HG02938 (cell line): ENCODE data around the gene PDCD7.
"Not testable (repeated sequence)": the region's sequence is repeated elsewhere in the genome, so short reads cannot be mapped to it uniquely, and the experiment has no call there.

ENCODE experiments used
- ATAC-seq: cut with Tn5 transposase; IDR thresholded peaks from one replicate; pipeline ENCODE4 v1.9.1; 2021; ENCODE audit warnings: mild to moderate bottlenecking, moderate library complexity; ENCODE audit not compliant: unreplicated experiment

PDCD7 gene, protein sequence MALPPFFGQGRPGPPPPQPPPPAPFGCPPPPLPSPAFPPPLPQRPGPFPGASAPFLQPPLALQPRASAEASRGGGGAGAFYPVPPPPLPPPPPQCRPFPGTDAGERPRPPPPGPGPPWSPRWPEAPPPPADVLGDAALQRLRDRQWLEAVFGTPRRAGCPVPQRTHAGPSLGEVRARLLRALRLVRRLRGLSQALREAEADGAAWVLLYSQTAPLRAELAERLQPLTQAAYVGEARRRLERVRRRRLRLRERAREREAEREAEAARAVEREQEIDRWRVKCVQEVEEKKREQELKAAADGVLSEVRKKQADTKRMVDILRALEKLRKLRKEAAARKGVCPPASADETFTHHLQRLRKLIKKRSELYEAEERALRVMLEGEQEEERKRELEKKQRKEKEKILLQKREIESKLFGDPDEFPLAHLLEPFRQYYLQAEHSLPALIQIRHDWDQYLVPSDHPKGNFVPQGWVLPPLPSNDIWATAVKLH

DNA sequence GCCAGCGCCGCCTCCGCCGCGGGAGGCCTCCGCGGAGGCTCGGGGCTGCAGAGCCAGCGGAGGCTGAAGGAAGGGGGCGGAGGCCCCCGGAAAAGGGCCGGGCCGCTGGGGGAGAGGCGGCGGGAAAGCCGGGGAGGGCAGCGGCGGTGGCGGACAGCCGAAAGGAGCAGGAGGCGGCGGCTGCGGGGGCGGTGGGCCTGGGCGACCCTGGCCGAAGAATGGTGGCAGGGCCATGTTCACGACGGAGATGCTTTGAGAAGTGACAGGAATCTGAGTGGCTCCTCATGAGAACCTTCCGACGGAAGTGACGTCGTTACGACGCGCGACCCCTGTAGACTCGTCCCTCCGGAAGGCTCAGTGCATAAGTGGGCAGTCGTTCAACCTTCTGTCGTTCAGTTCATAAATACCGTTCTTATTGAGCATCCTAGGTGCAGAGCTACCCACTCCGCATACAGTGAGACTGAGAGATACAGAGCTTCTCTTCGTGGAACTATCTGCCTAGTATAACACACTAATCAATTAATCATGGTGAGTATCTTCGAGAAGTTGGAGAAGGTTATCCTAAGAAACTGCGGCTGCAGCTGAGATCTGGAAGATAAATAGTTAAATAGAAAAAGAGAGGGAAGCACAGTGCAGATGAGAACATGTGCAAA lies at the start of gene PDCD7:
Gene PDCD7, minus strand, starts transcription at position 261 of the 653 bp plus-strand sequence. Its CDS starts 27 bp downstream, at position 234.
- peak; percentile 85 for ATAC-seq

DNA sequence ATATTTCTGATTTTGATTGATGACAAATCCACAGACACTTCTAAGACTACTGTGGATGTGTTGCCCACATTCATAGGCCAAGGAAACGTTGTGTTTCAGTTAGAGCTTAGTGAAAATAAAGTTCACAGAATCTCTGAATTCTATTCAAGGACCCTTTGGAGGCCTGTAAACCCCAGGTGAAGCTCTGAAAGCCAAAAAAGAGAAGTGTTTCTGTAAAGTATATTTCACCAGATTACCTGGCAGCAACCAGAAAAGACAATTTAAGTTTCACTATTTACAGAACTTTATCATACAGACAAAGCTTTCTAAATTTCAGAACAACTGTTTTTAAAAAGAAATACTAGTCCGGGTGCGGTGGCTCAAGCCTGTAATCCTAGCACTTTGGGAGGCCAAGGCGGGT lies 48.9 kb upstream of the PDCD7 start:
- no peak for ATAC-seq

DNA sequence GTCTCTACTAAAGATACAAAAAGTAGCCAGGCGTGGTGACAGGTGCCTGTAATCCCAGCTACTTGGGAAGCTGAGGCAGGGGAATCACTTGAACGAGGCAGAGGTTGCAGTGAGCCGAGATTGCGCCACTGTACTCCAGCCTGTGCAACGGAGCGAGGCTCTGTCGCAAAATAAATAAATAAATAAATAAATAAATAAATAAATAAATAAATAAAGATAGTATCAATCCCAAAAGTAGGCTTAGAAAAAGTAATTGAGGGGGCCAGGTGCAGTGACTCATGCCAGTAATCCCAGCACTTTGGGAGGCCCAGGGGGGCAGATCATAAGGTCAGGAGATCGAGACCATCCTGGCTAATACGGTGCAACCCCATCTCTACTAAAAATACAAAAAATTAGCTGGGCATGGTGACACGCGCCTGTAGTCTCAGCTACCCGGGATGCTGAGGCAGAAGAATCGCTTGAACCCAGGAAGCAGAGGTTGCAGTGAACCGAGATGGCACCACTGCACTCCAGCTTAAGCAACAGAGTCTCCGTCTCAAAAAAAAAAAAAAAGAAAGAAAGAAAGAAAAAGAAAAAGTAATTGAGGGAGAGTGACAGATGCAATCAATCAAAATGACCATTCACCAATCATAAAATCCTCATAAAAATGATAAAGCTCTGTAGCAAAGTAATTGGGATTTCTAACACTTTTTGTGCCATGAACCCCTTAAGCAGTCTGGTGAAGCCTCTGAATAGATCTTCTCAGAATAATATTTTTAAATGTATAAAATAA lies 48.2 kb upstream of the PDCD7 start:
- ATAC-seq = not testable (repeated sequence)

DNA sequence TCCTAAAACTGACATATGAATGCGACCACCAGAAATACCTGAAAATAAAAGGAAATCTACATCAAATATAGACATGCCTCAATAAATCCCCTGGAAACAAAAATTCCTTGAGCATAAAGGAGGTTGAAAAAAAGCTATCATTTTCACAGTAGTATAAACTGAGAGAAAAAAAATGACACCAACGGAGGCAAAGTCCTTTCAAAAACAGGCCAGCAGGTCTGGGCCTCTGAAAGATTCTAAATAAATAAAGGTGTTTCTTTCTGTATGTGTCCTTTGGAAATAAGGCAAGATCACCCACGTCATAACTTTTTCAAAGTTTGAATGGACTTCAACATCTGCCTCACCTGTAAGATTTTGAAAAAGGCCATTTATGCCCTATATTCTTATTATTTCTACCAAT lies 46.6 kb upstream of the PDCD7 start:
- no peak for ATAC-seq

DNA sequence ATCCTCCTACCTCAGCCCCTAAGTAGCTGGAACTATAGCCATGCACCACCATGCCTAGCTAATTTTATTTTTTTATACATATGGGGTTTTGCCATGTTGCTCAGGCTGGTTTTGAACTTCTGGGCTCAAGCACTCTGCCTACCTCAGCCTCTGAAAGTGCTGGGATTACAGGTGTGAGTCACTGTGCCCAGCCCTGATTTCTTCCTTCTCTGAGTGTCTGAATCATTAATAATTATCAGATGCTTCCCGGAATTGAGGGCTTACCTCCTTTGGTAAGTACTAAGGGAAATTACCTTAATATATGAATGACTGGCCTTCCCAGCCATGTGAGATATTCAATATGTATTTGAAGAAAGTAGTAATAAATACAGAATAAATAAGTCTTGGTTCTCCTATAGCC lies 44.3 kb upstream of the PDCD7 start:
- no peak for ATAC-seq

DNA sequence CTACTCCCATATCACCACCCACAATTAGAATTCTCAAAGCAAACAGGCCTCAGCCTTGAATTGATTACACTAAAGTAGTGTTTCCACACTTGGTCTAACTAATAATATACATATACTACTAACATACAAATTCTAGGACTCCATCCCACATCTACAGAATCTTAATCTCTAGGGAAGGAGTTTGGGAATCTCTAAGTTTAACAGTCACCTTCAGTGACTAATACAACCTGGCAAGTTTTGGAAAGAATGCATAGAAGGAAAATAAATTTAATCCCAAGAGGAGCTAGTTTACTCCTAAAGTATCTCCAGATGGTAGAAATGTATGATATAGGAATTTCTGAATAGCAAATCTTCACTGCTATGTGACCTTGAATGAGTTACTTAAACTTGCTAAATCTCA lies 42.4 kb upstream of the PDCD7 start:
- ATAC-seq = no peak

DNA sequence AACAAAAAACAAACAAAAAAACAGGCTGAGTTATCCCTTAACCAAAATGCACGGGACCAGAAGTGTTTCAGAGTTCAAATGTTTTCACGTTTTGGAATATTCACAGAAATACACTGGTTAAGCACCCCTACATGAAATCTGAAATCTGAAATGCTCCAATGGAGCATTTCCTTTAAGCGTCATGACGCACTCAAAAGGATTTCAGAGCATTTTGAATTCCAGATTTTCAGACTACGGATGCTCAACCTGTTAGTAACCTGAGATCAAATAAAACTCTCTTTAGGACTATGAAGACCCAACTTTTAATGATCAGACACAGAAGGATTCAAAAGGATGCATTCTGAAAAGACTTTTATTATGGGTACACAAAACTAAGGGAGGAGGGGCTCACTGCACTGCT lies 41.9 kb upstream of the PDCD7 start:
- no peak for ATAC-seq

DNA sequence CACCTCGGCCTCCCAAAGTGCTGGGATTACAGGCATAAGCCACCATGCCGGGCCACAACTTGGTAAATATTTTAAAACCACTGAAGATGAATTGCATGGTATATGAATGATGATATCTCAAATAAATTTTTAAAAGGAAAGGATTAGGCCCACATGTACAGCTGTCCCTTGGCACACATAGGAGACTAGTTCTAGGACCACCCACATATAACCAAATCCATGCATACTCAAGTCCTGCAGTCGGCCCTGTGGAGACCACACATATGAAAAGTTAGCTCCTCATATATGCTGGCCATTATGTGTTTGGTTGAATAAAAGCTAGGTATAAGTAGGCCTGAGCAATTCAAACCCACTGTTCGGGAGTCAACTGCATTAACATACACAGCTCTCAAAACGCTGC lies 40.9 kb upstream of the PDCD7 start:
- ATAC-seq = no peak

DNA sequence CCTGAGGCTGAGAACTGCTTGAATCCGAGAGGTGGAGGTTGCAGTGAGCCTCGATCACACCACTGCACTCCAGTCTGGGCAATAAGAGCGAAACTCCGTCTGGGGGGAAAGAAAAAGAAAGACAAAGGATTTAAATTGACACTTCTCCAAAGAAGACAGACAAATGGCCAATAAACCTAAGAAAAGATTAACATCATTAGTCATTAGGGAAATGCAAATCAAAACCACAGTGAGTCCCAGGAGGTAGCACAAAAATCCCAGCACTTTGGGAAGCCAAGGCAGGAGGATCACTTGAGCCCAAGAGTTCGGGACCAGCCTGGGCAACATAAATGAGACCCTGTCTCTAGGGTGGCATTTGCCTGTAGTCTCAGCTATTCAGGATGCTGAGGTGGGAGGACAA lies 38.9 kb upstream of the PDCD7 start:
- ATAC-seq = no peak

DNA sequence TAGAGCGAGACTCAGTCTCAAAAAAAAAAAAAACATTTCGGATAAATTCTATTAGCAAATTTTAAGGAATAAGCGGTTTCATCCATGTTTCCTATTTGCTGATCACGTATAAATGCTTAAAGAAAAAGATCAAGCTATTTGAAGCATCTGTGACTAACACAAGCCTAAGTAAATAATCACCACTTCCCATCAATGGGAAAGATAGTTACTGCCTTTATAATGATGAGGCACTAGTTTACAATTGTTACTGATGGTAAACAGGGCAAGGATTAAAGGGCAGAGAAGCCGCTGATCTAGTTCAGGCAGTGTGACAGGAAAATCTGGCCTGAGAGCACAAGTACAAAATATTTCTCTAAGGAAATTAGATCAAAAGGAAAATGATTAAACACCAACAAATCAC lies 37.8 kb upstream of the PDCD7 start:
- no peak for ATAC-seq

DNA sequence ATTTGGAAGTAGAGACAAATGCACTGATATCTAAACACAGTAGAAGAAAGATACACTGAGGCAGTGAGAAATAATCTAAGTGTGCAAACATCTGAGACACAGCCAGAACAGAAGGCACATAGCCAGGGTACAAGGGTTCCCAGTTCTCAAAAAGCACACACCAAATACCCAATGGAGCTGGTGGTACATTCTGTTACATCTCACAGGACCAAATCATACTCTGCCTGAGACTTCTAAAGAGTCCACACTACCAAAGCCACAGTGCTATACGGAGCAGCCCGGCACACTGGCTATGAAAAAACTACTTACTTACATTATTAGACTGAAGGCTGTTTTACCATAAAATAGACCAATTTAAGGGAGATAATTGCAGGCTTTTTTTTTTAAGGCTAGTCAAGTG lies 32.3 kb upstream of the PDCD7 start:
- no peak for ATAC-seq

DNA sequence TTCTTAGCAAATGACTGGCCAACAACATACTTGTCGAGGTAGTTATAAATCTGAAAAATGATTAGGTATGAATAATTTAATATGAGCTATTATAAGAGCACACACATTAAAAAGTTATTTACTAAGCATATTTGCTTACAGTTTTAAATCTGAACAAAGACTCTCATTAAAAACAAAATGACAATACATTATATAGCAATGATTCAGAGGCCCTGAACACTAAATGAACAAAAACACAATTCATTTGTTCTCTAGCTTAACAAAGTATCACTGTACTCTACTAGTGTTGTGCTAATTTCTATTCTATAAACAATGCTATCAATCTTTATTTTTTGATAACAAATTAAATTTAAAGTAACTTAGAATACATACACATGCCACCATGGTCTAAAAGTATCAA lies 30.5 kb upstream of the PDCD7 start:
- ATAC-seq = no peak

DNA sequence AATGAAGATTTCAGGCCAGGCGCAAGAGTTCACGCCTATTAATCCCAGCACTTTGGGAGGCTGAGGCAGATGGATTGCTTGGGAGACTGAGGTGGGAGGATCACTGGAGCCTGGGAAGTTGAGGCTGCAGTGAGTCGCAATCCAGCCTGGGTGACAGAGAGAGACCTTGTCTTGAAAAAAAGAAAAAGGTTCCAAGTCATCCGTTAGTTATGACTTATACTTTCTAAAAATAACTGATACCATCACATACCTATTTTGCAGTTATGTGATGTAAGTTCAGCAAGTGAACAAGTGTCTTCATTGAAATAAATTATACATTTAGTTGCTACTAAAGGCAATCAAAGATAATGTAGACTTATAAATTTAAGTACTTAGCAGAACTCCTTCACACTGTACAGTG lies 29.4 kb upstream of the PDCD7 start:
- ATAC-seq = no peak

DNA sequence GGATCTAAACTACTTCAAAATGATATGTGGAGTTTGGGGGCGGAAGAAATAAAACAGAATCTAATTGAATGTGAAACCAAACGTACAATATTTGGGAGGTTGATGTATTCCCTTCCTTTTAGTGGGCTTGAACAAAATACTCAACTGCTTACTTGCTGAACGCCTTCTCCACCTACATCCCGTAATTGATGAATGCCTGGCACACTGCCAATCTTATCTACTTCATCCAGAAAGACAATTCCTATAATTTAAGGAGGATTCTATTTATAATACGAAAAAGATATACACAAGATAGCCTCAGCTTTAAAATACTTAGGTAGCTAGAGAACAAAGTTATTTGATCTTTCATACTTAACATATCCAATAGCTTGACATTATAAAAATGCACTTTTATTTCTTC lies 23.1 kb upstream of the PDCD7 start:
- ATAC-seq = no peak

DNA sequence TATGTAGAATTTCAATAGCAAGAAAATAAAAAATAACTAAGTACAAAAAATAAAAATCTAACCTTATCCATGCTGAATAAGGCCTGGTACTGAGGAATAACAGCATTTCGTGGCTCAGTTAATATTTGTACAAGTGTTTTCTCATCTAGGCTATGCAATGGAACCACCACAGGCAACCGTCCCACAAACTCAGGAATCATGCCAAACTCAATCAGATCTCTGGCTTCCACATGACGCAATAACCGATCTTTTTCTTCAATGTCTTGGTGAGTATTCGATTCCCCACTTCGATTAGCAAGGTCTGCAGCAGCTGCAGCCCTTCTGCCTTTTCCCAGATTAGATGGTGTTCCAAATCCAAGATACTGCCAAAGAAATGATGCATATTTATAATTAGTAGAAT lies 21.1 kb upstream of the PDCD7 start:
- no peak for ATAC-seq

DNA sequence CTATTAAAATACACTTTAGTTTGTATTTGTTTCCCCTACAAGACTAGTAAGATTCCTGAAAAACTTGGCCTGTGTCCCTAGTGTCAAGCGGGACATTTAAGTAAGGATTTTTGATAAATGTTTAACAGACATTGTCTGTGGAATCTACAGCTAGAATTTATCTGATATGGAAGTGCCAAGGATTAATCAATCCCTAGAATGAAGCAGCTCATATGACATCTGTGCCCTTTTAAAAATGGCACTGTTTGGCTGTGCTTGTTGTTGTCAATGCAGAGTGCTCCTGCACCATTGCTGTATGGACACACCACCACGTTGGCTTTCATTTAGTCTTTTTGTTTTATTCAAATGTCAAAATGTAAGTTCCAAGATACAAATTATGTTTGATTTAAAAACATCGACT lies 14.3 kb upstream of the PDCD7 start:
- ATAC-seq = no peak

DNA sequence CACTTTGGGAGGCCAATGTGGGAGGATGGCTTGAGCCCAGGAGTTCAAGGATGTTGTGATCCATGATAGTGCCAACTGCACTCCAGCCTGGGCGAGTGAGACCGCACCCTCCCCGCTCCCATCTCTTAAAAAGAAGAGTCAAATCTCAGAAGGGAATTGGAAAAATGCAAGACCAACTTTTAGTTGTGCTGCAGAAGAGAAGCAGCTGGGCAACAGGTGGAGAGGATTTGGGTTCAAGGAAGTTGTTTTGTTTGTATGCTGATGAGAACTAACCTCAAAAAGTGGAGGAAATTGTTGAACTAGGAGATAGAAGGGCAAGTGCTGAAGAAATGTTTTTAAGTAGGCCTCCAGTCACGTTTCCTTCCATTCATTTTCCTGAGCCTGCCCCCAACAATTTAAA lies 12.8 kb upstream of the PDCD7 start:
- ATAC-seq = no peak

DNA sequence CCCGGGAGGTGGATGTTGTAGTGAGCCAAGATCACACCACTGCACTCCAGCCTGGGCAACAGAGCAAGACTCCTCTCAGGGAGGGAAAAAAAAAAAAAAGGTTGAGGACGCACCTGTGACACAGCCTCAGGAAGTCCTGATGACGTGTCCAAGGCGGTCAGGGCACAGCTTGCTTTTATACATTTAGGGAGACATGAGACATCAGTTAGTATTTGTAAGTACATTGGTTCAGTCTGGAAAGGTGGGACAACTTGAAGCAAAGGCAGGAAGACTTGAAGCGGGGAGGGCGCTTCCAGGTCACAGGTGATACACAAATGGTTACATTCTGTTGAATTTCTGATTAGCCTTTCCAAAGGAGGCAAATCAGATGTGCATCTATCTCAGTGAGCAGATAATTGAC lies 5.0 kb upstream of the PDCD7 start:
- ATAC-seq = not testable (repeated sequence)

DNA sequence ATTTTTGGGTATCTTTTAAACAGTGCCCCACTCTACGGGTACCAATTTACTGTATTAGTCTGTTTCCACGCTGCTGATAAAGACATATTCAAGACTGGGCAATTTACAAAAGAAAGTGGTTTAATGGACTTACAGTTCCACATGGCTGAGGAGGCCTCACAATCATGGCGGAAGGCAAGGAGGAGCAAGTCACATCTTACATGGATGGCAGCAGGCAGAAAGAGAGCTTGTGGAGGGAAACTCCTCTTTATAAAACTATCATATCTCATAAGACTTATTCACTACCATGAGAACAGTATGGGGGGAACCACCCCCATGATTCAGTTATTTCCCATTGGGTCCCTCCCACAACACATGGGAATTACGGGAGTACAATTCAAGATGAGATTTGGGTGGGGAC lies 4.3 kb upstream of the PDCD7 start:
- not testable (repeated sequence) for ATAC-seq

DNA sequence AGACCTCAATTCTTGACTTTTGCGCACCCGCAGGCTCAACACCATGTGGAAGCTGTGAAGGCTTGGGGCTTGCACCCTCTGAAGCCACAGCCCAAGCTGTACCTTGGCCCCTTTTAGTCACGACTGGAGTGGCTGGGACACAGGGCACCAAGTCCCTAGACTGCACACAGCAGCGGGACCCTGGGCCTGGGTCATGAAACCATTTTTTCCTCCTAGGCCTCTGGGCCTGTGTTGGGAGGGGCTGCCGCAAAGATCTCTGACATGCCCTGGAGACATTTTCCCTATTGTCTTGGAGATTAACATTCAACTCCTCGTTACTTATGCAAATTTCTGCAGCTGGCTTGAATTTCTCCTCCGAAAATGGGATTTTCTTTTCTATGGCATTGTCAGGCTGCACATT lies 3.5 kb upstream of the PDCD7 start:
- ATAC-seq = not testable (repeated sequence)

DNA sequence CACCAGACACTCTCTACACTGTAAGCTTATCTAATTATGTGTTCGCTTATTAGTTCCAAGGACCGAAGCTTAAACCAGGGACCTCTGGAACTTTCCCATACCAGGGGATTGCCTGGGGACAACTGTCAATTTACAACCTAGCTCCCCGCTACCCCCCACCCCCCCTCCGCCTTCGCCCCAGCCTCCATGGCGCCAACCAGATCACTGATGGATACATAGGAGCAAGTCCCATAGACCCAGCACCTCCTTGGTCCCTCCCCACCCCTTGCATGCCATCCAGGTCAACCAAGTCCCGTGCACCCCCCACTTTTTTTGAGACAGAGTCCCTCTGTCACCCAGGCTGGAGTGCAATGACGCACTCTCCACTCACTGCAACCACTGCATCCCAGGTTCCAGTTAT lies 930 bp upstream of the PDCD7 start:
- ATAC-seq = no peak
